Smooth muscle cell of bladder (primary cell): ENCODE measurements around the gene IRF9. TPM values are rescaled to one million over a fixed set of nuclear protein-coding genes. Genes with fewer than 3 reads are reported as not detected.

Experiments used
- total RNA-seq: library from RNA; depleted of rRNA; stranded (reverse); fragments of >200 nt; gene quantifications from 2 replicates; pipeline ENCODE4 v1.2.3, GENCODE V29; 2014

IRF9 gene
- total RNA-seq, 1 donor from 2014 or later, result 65.7 TPM

Other genes with a start within 250 kb of the IRF9 start
- gene DHRS4, start 207.5 kb upstream of the IRF9 start, total RNA-seq, result 49.8 and 69.3 TPM in 2 replicates
- gene DHRS4L2, start 172.3 kb upstream of the IRF9 start, total RNA-seq, result 13.9 and 16.8 TPM in 2 replicates
- gene CARMIL3, start 109.3 kb upstream of the IRF9 start, total RNA-seq, result under 0.01 TPM in 2 replicates
- gene CPNE6, start 89.7 kb upstream of the IRF9 start, total RNA-seq, result not detected in 2 replicates
- 20.1 and 38.3 TPM in 2 replicates for gene PCK2, start 67.0 kb upstream of the IRF9 start, total RNA-seq
- gene DCAF11, start 46.5 kb upstream of the IRF9 start, total RNA-seq, result 50.9 and 53.0 TPM in 2 replicates
- 0.28 and 0.46 TPM in 2 replicates for gene NRL, start 46.3 kb upstream of the IRF9 start, total RNA-seq
- gene FITM1, start 30.6 kb upstream of the IRF9 start, total RNA-seq, result under 0.01 TPM in 1 of 2 replicates, not detected in the other
- 104 and 134 TPM in 2 replicates for gene PSME1, start 25.1 kb upstream of the IRF9 start, total RNA-seq
- gene EMC9, start 19.7 kb upstream of the IRF9 start, total RNA-seq, result 17.4 and 17.8 TPM in 2 replicates
- 83.8 and 104 TPM in 2 replicates for gene PSME2, start 14.7 kb upstream of the IRF9 start, total RNA-seq
- gene RNF31, start 13.8 kb upstream of the IRF9 start, total RNA-seq, result 25.0 and 32.0 TPM in 2 replicates
- gene REC8, start 10.8 kb downstream of the IRF9 start, total RNA-seq, result 0.85 and 1.2 TPM in 2 replicates
- gene IPO4, start 27.6 kb downstream of the IRF9 start, total RNA-seq, result 27.4 and 27.8 TPM in 2 replicates
- 50.9 and 58.4 TPM in 2 replicates for gene TM9SF1, start 34.2 kb downstream of the IRF9 start, total RNA-seq
- 0.14 and 0.28 TPM in 2 replicates for gene TSSK4, start 44.4 kb downstream of the IRF9 start, total RNA-seq
- gene CHMP4A, start 52.2 kb downstream of the IRF9 start, total RNA-seq, result 19.7 and 20.3 TPM in 2 replicates
- 16.2 and 17.7 TPM in 2 replicates for gene MDP1, start 54.8 kb downstream of the IRF9 start, total RNA-seq
- 226 and 239 TPM in 2 replicates for gene NEDD8, start 71.1 kb downstream of the IRF9 start, total RNA-seq
- 123 and 126 TPM in 2 replicates for gene GMPR2, start 71.7 kb downstream of the IRF9 start, total RNA-seq
- 37.0 and 42.7 TPM in 2 replicates for gene TINF2, start 81.4 kb downstream of the IRF9 start, total RNA-seq
- gene TGM1, start 101.9 kb downstream of the IRF9 start, total RNA-seq, result 0.71 and 1.6 TPM in 2 replicates
- gene RABGGTA, start 110.3 kb downstream of the IRF9 start, total RNA-seq, result 16.6 and 20.1 TPM in 2 replicates
- gene DHRS1, start 138.5 kb downstream of the IRF9 start, total RNA-seq, result 7.2 and 10.5 TPM in 2 replicates
- gene NOP9, start 138.6 kb downstream of the IRF9 start, total RNA-seq, result 14.2 and 17.1 TPM in 2 replicates
- 1.00 and 1.8 TPM in 2 replicates for gene CIDEB, start 146.7 kb downstream of the IRF9 start, total RNA-seq
- gene LTB4R2, start 148.9 kb downstream of the IRF9 start, total RNA-seq, result 1.6 and 2.7 TPM in 2 replicates
- gene LTB4R, start 150.2 kb downstream of the IRF9 start, total RNA-seq, result 0.71 and 1.9 TPM in 2 replicates
- 3.4 and 5.3 TPM in 2 replicates for gene ADCY4, start 173.8 kb downstream of the IRF9 start, total RNA-seq
- 2.5 and 2.8 TPM in 2 replicates for gene RIPK3, start 178.7 kb downstream of the IRF9 start, total RNA-seq
- gene NFATC4, start 206.9 kb downstream of the IRF9 start, total RNA-seq, result 48.2 and 66.7 TPM in 2 replicates
- 6.4 and 10.2 TPM in 2 replicates for gene NYNRIN, start 237.7 kb downstream of the IRF9 start, total RNA-seq